ENCODE measurements around the gene CDCA7.

The CDCA7 gene

DNA sequence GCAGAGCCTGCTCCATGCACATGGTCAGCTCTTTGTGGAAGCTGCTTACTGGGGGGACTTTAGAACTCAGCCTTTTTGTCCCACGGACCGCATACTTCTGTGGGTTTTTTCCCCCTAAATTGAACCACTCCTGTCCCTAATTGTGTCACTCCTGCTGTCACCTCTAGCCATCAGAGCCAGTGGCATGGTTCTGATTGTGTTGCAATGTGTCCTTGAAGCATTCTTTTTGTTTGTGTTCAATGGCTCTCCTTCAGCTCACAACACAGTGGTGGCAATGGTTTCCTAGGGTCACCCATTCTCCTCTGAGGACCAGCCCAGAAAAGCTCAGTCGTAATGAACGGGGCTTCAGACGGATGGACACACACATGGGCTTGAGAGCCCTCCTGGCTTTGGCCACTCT lies 35.4 kb downstream of the CDCA7 start:
- ChIA-PET CTCF (interaction anchor here (0.5 to 0.6 kb wide), 2 partner anchors 19 to 51 kb away, joined by 3 read pairs; no protein-coding TSS in a partner anchor), POLR2A (ENCODE audit: low non-redundant PET) (no interaction called here)
- no peak overlapping the region for H3K27ac ChIP-seq
- TF ChIP-seq, protein P1, sequence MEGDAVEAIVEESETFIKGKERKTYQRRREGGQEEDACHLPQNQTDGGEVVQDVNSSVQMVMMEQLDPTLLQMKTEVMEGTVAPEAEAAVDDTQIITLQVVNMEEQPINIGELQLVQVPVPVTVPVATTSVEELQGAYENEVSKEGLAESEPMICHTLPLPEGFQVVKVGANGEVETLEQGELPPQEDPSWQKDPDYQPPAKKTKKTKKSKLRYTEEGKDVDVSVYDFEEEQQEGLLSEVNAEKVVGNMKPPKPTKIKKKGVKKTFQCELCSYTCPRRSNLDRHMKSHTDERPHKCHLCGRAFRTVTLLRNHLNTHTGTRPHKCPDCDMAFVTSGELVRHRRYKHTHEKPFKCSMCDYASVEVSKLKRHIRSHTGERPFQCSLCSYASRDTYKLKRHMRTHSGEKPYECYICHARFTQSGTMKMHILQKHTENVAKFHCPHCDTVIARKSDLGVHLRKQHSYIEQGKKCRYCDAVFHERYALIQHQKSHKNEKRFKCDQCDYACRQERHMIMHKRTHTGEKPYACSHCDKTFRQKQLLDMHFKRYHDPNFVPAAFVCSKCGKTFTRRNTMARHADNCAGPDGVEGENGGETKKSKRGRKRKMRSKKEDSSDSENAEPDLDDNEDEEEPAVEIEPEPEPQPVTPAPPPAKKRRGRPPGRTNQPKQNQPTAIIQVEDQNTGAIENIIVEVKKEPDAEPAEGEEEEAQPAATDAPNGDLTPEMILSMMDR (conservative IDR thresholded peaks at IDR 0.05; ENCODE audit: low read depth): no peak
- DNase-seq (ENCODE audit: low spot score): no peak

DNA sequence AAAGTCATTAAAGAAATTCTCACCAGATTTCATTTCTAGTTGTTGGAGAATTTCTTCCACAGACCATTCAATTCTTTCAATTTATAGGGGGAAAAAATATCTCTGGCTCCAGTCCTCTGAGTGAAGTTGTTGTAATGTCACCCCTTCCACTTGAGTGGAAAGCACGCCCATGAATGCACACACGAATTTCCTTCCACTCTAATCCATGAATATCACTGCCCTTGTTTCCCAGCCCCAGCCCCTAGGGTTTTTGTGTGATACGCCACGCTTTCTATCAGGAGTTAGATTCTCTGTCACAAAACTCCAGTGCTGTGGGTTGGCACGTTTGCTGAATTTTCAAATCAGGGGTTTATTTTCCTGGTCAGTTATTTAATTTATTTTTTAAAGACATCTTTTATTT lies 38.1 kb downstream of the CDCA7 start:
- H3K27ac ChIP-seq: no peak overlapping the region
- TF ChIP-seq, protein P1 (conservative IDR thresholded peaks at IDR 0.05; ENCODE audit: low read depth): no peak
- POLR2A ChIA-PET (ENCODE audit: low non-redundant PET): no interaction called here
- CTCF ChIA-PET: no interaction called here
- no peak for DNase-seq (ENCODE audit: low spot score)

DNA sequence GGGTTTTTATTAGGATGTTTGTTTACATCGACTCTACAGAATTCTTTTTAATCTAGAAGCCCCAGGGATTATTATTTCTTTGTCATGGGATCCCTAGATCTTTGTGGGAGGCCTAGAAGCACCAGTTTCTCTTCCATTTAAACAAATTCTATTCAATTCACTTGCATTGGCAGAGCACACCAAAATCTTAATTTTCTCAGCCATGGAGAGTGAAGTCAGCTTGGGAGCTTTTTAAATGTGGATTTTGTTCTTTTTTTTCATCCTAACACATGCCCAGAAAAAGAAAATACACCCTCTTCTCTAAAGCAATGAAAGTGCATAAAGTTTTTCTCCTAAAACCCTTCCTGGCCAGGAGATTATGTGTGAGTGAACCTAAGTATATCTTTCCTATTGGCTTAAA lies 38.5 kb downstream of the CDCA7 start:
- CTCF ChIA-PET: no interaction called here
- TF ChIP-seq, protein P1 (conservative IDR thresholded peaks at IDR 0.05; ENCODE audit: low read depth): no peak

DNA sequence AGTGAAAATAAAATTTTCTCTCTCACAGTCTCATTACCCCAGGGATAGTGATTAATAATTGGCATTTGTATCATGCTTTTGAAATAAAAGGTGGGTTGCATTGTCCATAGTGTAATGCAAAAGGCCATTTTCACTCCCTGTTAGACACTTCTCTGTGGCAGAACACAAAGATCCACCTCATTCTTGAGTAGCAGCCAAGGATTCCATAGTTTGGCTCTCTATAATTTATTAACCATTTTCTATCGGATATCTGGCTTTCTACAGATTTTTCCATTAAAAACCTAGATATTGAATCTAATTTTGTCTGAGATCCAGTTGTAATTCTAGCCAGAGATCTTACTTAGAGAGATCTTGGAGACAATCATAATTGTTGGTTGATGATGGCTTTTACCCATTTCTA lies 39.0 kb downstream of the CDCA7 start:
- CTCF ChIA-PET: no interaction called here

More for the DNA sequence above, 38.5 kb downstream of the CDCA7 start:
- no peak overlapping the region for H3K27ac ChIP-seq
- POLR2A ChIA-PET (ENCODE audit: low non-redundant PET): no interaction called here
- DNase-seq (ENCODE audit: low spot score): no peak

DNA sequence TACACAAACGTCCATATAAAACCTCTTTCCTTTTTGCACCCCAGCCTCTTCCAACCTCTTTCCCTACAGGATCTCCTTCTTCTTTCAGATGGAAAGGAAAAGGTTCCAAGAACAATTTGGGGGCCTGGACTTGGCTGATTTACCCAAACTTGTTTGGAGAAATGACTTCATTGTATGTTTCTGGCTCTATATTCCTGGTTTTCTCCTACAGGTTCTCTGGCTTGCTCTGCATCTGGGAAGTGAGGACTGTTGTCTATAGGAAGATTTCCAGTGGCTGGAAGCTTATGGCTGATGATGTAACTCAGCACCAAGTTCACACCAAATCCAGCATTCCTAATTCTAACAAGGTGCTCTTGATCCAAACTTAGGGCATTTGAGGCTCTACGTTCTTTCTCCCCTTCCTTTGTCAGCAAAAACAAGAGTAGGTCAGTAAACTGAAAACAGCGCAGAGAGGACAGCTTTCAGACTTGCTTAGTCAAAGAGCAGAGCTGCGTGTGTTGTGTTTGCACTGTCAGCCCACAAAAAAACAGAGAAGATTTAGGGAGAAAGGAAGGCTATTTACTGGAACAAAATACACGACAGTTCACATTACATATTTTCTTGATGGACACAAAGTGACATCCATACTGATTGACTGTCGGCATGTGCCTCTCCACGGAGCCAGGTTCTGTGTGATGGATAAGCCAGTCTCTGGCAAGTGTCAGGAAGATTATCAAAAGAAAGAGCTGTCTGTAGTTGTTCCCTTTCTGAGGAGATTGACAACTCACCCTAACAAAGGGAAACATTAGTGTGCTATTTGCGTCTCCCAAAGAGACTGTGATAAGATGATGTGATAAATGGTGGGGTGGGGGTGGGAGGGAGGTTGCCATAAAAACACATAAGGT lies 39.7 kb downstream of the CDCA7 start:
- ChIA-PET POLR2A (ENCODE audit: low non-redundant PET) (no interaction called here), CTCF (interaction anchor here (1.3 kb wide), 1 partner anchor 55 kb away, joined by 3 read pairs; no protein-coding TSS in a partner anchor)
- H3K27ac ChIP-seq: no peak overlapping the region
- DNase-seq (ENCODE audit: low spot score): no peak
- TF ChIP-seq, protein P1 (conservative IDR thresholded peaks at IDR 0.05; ENCODE audit: low read depth): no peak

More for the DNA sequence above, 39.0 kb downstream of the CDCA7 start:
- POLR2A ChIA-PET (ENCODE audit: low non-redundant PET): no interaction called here
- no peak for DNase-seq (ENCODE audit: low spot score)
- TF ChIP-seq, protein P1 (conservative IDR thresholded peaks at IDR 0.05; ENCODE audit: low read depth): no peak
- H3K27ac ChIP-seq: no peak overlapping the region

DNA sequence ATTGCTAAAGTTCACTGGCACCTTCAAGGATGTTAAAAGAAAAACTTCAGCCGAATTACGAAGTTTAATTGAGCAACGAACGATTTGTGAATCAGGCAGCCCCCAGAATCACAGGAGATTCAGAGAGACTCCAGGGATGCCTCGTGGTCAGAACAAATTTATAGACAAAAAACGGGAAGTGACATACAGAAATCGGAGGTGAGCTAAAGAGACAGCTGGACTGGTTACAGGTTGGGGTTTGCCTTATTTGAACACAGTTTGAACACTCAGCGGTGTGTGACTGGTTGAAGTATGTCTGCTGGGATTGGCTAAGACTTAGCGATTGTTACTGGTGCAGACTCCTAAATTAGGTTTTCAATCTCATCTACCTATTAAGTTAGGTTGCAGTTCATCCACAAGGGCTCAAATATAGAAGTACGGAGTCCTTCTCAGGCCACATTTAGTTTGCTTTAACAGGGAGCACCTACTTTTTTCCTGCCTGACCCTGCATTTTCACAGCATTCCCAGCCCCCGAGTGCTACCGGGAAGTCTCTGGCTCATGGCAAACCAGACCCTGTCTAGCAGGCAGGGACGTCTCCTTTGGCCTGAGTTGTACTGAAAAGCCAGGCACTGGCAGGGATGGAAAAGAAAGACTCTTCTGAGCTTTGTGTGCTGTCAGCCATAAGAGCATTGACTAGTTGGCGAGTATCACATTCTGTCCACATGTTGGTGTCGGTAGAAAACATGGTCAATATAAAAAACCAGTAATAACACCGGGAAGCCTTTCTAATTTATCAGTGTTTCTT lies 41.1 kb downstream of the CDCA7 start:
- CTCF ChIA-PET: interaction anchor here (1.3 kb wide), 1 partner anchor 53 kb away, joined by 3 read pairs; no protein-coding TSS in a partner anchor
- DNase-seq (ENCODE audit: low spot score): no peak
- POLR2A ChIA-PET (ENCODE audit: low non-redundant PET): no interaction called here
- TF ChIP-seq, protein P1 (conservative IDR thresholded peaks at IDR 0.05; ENCODE audit: low read depth): no peak
- H3K27ac ChIP-seq: no peak overlapping the region
